H1 (cell line): Measurements from ENCODE around the gene LINGO4. TPM values are rescaled to one million over a fixed set of nuclear protein-coding genes. Genes with fewer than 3 reads are reported as not detected.
"Not testable (repeated sequence)": the region's sequence is repeated elsewhere in the genome, so short reads cannot be mapped to it uniquely, and the experiment has no call there.

Experiments used
- CTCF ChIA-PET: fragments of 300-600 bp; sonication (Branson Sonifier 250); formaldehyde crosslinking; loops from one replicate; lab custom pipeline; 2021; ENCODE audit not compliant: partially characterized antibody; lab: Charles Lee
- POLR2A ChIA-PET: fragments of 300-600 bp; sonication (Branson Sonifier 250); formaldehyde crosslinking; loops from one replicate; lab custom pipeline; 2021; ENCODE audit warnings: inconsistent platforms; ENCODE audit not compliant: partially characterized antibody; lab: Charles Lee
- DNase-seq, 2 experiments: peaks; one replicate each; pipeline versions ENCODE4 v3.0.0 to v3.0.0-alpha.2; 2010 to 2022; ENCODE audit warnings: low spot score in 2 of 2, low read depth in 1 of 2, mixed read lengths in 1 of 2
- FAIRE-seq: peaks from 2 replicates; lab custom pipeline; 2011; peaks lifted over from hg19 to GRCh38; lab: Jason Lieb, UNC
- H2AFZ ChIP-seq: 2 replicates; pipeline ENCODE4 v1.8.1; 2012; ENCODE audit warnings: low read length, inconsistent platforms
- H2AK5ac ChIP-seq: 2 replicates; pipeline ENCODE4 v1.6.1; 2013; ENCODE audit warnings: low read depth, low read length
- H2BK120ac ChIP-seq: replicated peaks from 2 replicates; pipeline ENCODE3; 2013; ENCODE audit warnings: low read depth, low read length, inconsistent platforms
- H2BK12ac ChIP-seq: 2 replicates; pipeline ENCODE4 v1.6.1; 2013; ENCODE audit warnings: low read depth, low read length
- H2BK15ac ChIP-seq: 2 replicates; pipeline ENCODE4 v1.6.1; 2013; ENCODE audit warnings: low read length
- H2BK20ac ChIP-seq: 2 replicates; pipeline ENCODE4 v1.6.1; 2013; ENCODE audit warnings: low read length
- H2BK5ac ChIP-seq: 2 replicates; pipeline ENCODE4 v1.6.1; 2013; ENCODE audit warnings: low read depth, low read length
- H3K14ac ChIP-seq: 2 replicates; pipeline ENCODE4 v1.6.1; 2013; ENCODE audit warnings: inconsistent platforms; ENCODE audit not compliant: insufficient read length
- H3K18ac ChIP-seq: 2 replicates; pipeline ENCODE4 v1.6.1; 2013; ENCODE audit warnings: low read length; ENCODE audit errors: extremely low read depth
- H3K23ac ChIP-seq: 2 replicates; pipeline ENCODE4 v1.6.1; 2013; ENCODE audit warnings: inconsistent platforms; ENCODE audit not compliant: insufficient read length
- H3K23me2 ChIP-seq: 2 replicates; pipeline ENCODE4 v1.6.1; 2013; ENCODE audit warnings: low read depth, low read length
- H3K27ac ChIP-seq: 2 replicates; pipeline ENCODE4 v1.6.1; 2011; ENCODE audit warnings: low read depth, low read length, inconsistent platforms
- H3K27me3 ChIP-seq, 4 experiments: replicated peaks in 1 of 4; 1 replicate in 1 of 4; 2 replicates in 3 of 4; pipeline versions ENCODE4 v1.6.1 to v1.8.1; 2011 to 2013; ENCODE audit warnings: low read length in 3 of 4, mild to moderate bottlenecking in 3 of 4, inconsistent platforms in 2 of 4, mixed read lengths in 2 of 4, moderate library complexity in 1 of 4; ENCODE audit not compliant: control insufficient read depth in 3 of 4, insufficient read depth in 3 of 4; ENCODE audit errors: extremely low read depth in 1 of 4
- H3K36me3 ChIP-seq, 4 experiments: 2 replicates each; pipeline versions ENCODE4 v1.6.1 to v1.8.1; 2011 to 2013; ENCODE audit warnings: mild to moderate bottlenecking in 4 of 4, low read length in 3 of 4, moderate library complexity in 2 of 4, control low read depth in 1 of 4, inconsistent platforms in 1 of 4; ENCODE audit not compliant: insufficient read depth in 4 of 4, control insufficient read depth in 2 of 4
- H3K4ac ChIP-seq: replicated peaks from 2 replicates; pipeline ENCODE3; 2013; ENCODE audit warnings: low read length, low read depth, mixed read lengths, inconsistent platforms; ENCODE audit not compliant: insufficient read length
- H3K4me1 ChIP-seq, 4 experiments: replicated peaks in 1 of 4; 1 replicate in 1 of 4; 2 replicates in 3 of 4; pipeline versions ENCODE4 v1.6.1 to v1.8.1; 2011 to 2013; ENCODE audit warnings: low read length in 3 of 4, inconsistent platforms in 2 of 4, mixed read lengths in 1 of 4; ENCODE audit not compliant: insufficient read depth in 4 of 4, control insufficient read depth in 3 of 4
- H3K4me2 ChIP-seq, 2 experiments: 2 replicates each; pipeline versions ENCODE4 v1.6.1 to v1.8.1; 2011 to 2013; ENCODE audit warnings: low read depth in 2 of 2, low read length in 2 of 2, control low read depth in 1 of 2, inconsistent platforms in 1 of 2, mild to moderate bottlenecking in 1 of 2; ENCODE audit not compliant: insufficient read depth in 1 of 2
- H3K4me3 ChIP-seq, 4 experiments: fragments of 200-600, 300-600 bp in 1 of 4; sonication (generic), shearing (Covaris generic), sonication (Bioruptor Twin) in 1 of 4; 2 replicates each; pipeline versions ENCODE4 v1.5.1 to v1.8.1; 2011 to 2016; ENCODE audit warnings: low read length in 4 of 4, low read depth in 3 of 4, control low read depth in 2 of 4, inconsistent platforms in 2 of 4, mild to moderate bottlenecking in 2 of 4, mixed read lengths in 1 of 4, moderate library complexity in 1 of 4; ENCODE audit not compliant: insufficient read depth in 2 of 4; ENCODE audit errors: extremely low read depth in 1 of 4
- H3K56ac ChIP-seq: replicated peaks from 2 replicates; pipeline ENCODE3; 2013; ENCODE audit warnings: low read depth, mild to moderate bottlenecking, mixed read lengths, low read length, inconsistent platforms; ENCODE audit not compliant: insufficient read length
- H3K79me1 ChIP-seq: 2 replicates; pipeline ENCODE4 v1.6.1; 2013; ENCODE audit warnings: low read depth, low read length, control low read depth
- H3K79me2 ChIP-seq, 2 experiments: 2 replicates each; pipeline versions ENCODE4 v1.6.1 to v1.8.1; 2012 to 2013; ENCODE audit warnings: low read length in 2 of 2, mild to moderate bottlenecking in 2 of 2, inconsistent platforms in 1 of 2; ENCODE audit not compliant: insufficient read depth in 2 of 2, control insufficient read depth in 1 of 2
- H3K9ac ChIP-seq, 4 experiments: replicated peaks in 1 of 4; 1 replicate in 1 of 4; 2 replicates in 3 of 4; pipeline versions ENCODE4 v1.6.1 to v1.8.1; 2011 to 2013; ENCODE audit warnings: low read depth in 3 of 4, low read length in 3 of 4, control low read depth in 2 of 4, mild to moderate bottlenecking in 2 of 4, moderate library complexity in 2 of 4, inconsistent platforms in 1 of 4; ENCODE audit errors: extremely low read depth in 1 of 4
- H3K9me3 ChIP-seq, 2 experiments: 2 replicates each; pipeline versions ENCODE4 v1.6.1 to v1.8.1; 2012 to 2013; ENCODE audit warnings: mild to moderate bottlenecking in 2 of 2, moderate library complexity in 2 of 2, control low read depth in 1 of 2, inconsistent platforms in 1 of 2, low read depth in 1 of 2, low read length in 1 of 2, mixed read lengths in 1 of 2; ENCODE audit not compliant: insufficient read depth in 2 of 2
- H4K20me1 ChIP-seq, 2 experiments: replicated peaks in 1 of 2; 2 replicates each; pipeline versions ENCODE3 to v1.8.1; 2011 to 2013; ENCODE audit warnings: inconsistent platforms in 2 of 2, low read length in 2 of 2, mild to moderate bottlenecking in 1 of 2; ENCODE audit not compliant: insufficient read depth in 2 of 2, control insufficient read depth in 1 of 2
- H4K5ac ChIP-seq: 2 replicates; pipeline ENCODE4 v1.6.1; 2013; ENCODE audit warnings: low read length, low read depth, mixed read lengths, inconsistent platforms; ENCODE audit not compliant: insufficient read length
- H4K8ac ChIP-seq: 2 replicates; pipeline ENCODE4 v1.8.0; 2013; ENCODE audit warnings: mild to moderate bottlenecking, moderate library complexity, low read length, inconsistent platforms; ENCODE audit not compliant: insufficient read depth; ENCODE audit errors: extremely low read depth
- H4K91ac ChIP-seq: replicated peaks from 2 replicates; pipeline ENCODE3; 2013; ENCODE audit warnings: low read length, mixed read lengths, inconsistent platforms; ENCODE audit not compliant: insufficient read length
- SIRT6 ChIP-seq: IDR thresholded peaks from one replicate; pipeline ENCODE4 v1.7.1; 2012; ENCODE audit warnings: low read length, inconsistent platforms
- WGBS, 2 experiments: shearing (Covaris generic) in 1 of 2; methylation state at CpG; one replicate each; pipeline versions ENCODE4 v1.1.6 to v1.1.7; 2013 to 2015; ENCODE audit warnings: low lambda C conversion rate in 2 of 2, mixed read lengths in 2 of 2, inconsistent platforms in 1 of 2, low coverage in 1 of 2, missing lambda C conversion rate in 1 of 2; ENCODE audit not compliant: insufficient replicate concordance in 2 of 2, insufficient coverage in 1 of 2, insufficient read length in 1 of 2; ENCODE audit errors: extremely low coverage in 1 of 2, missing lambda C conversion rate in 1 of 2; 5-methylcytosine and 5-hydroxymethylcytosine counted together
- polyA plus RNA-seq, 7 experiments: library from polyadenylated mRNA; depleted of rRNA in 3 of 7; stranded (reverse) in 5 of 7; unstranded in 2 of 7; fragments of >200 nt in 5 of 7; fragments of 200-250 nt in 2 of 7; gene quantifications; 1 replicate in 5 of 7; 2 replicates in 1 of 7; 4 replicates in 1 of 7; pipeline versions ENCODE4 v1.2.1 to v1.2.3, GENCODE V29; 2011 to 2013; ENCODE audit warnings: missing spikeins in 2 of 7, mixed read lengths in 2 of 7
- total RNA-seq: library from RNA; stranded (reverse); fragmentation: NEBNext Ultra II Directional; extraction: Animal tissue kit (Norgen Biotek cat#: 25700); gene quantifications from 2 replicates; pipeline ENCODE4 v1.2.1, GENCODE V29; 2021

Gene LINGO4
- total and polyA plus RNA-seq, 2 of the 8 experiments (the other 6 are each of a cell fraction or from before 2014, with no cell fraction given): 0.03 TPM; not detected in 1

DNA sequence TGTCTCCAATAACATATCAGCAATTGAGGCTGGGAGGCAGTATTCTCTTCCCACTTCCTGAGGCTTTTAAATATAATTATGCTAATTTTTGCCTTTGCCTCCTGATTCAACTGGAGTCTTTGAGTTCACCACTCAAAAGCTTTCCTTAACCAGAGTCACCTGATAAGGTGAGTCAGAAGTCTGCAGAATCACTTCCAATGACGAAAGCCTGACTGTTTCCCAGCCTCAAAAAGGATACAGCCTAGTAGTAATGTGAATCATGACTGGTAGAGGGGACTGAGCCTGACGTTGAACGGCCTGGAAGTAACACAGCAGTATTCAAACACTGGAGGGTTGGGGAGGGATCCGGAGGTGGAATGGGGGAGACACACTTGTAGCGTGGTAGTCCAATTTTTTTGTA lies 31.5 kb downstream of the LINGO4 start:
- Histone ChIP-seq H3K9ac (no peak overlapping the region), H3K4me3 (no peak overlapping the region), H3K9me3 (peaks cover 0 to 5% of the 10 kb centered on the region in 2 experiments; a peak in 2 of 4 replicates), H3K56ac (no peak overlapping the region), H2BK120ac (no peak overlapping the region), H3K27me3 (peaks cover 0 to 1% (median 0%) of the 10 kb centered on the region in 4 experiments; a peak in 1 of 7 replicates), H3K79me1 (no peaks in the 10 kb centered on the region), H3K4me2 (no peak overlapping the region), H3K14ac (no peak overlapping the region), H3K36me3 (peaks cover 0 to 34% (median 11%) of the 10 kb centered on the region in 4 experiments; a peak in 5 of 8 replicates), H2AFZ (no peak overlapping the region), H2BK5ac (no peak overlapping the region), H4K91ac (no peak overlapping the region), H3K23me2 (no peaks in the 10 kb centered on the region), H3K79me2 (no peaks in the 10 kb centered on the region), H2AK5ac (no peak overlapping the region), H3K18ac (no peak overlapping the region), H3K4me1 (no peaks in the 10 kb centered on the region), H2BK12ac (no peak overlapping the region), H3K4ac (no peak overlapping the region), H4K8ac (no peak overlapping the region), H2BK15ac (no peak overlapping the region), H4K5ac (no peak overlapping the region), H4K20me1 (no peaks in the 10 kb centered on the region), H2BK20ac (no peak overlapping the region), H3K27ac (no peak overlapping the region), H3K23ac (no peak overlapping the region)
- ChIA-PET POLR2A (interaction anchor here (1.5 kb wide), 1 partner anchor 14 kb away, joined by 5 read pairs; no protein-coding TSS in a partner anchor), CTCF (no interaction called here)
- DNase-seq: no peak
- 79% methylated on average over 5 of the region's 5 CpGs; no CpG with 5 or more reads in 1 of the 2 experiments for WGBS, 2 experiments
- no peak for FAIRE-seq
- no peak for TF ChIP-seq SIRT6

- H2BK12ac ChIP-seq, H2BK15ac ChIP-seq, H2AK5ac ChIP-seq, CTCF ChIA-PET, H3K79me2 ChIP-seq, H4K91ac ChIP-seq, H4K20me1 ChIP-seq, FAIRE-seq, DNase-seq, H3K18ac ChIP-seq, H3K56ac ChIP-seq, H3K27me3 ChIP-seq, H3K14ac ChIP-seq, H3K23ac ChIP-seq, H3K4me1 ChIP-seq, H3K79me1 ChIP-seq, H3K4me3 ChIP-seq, H3K27ac ChIP-seq, POLR2A ChIA-PET, H2BK20ac ChIP-seq, H3K23me2 ChIP-seq, H4K8ac ChIP-seq, H4K5ac ChIP-seq, H2BK5ac ChIP-seq, H2BK120ac ChIP-seq, H3K4ac ChIP-seq, H2AFZ ChIP-seq, H3K9me3 ChIP-seq, H3K36me3 ChIP-seq, H3K4me2 ChIP-seq, H3K9ac ChIP-seq: not testable (repeated sequence)
- WGBS, 2 experiments: 94% methylated on average over 14 of the region's 34 CpGs; no CpG with 5 or more reads in 1 of the 2 experiments
These were observed 35.9 kb downstream of the LINGO4 start for GRCh38 chr1:151769270-151769669.
